Measurements from ENCODE around the gene COBL. TPM values are rescaled to one million over a fixed set of nuclear protein-coding genes. Genes with fewer than 3 reads are reported as not detected.

Gene COBL
- total and polyA plus RNA-seq, 2 of the 8 experiments (the other 6 are each of a cell fraction or from before 2014, with no cell fraction given), result 13.8 to 40.4 TPM

DNA sequence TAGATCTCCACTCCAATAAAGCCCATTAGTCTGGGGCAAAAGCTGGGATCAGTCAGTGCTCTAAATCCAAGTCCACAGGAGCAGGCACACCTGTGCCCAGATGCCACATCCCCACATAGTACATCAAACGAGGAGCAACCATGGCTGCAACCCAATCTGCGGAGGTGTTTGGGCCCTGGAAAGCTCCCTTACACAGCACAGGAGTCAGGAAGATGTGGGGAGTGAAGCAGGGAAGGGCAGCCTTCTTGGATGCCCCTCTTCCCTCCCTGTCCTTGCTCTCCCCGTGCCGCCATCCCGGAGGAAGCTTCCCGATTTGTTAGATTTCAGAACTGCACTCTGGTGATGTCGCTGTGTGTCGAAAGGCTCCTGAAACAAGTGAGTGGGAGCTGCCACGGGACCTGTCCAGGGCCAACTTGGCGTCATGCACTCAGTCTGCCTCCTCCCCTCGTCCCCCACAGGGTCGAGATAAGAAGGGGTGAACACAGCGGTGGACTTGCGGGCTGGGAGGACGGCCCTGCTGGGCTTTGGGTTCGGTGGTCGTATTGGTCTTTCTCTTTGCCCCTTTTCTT, 303.3 kb downstream of the COBL start (continued):
- TF ChIP-seq POU5F1 (IDR thresholded peaks at IDR 0.05; ENCODE audit: low read depth, low read length), result no peak
- TF ChIP-seq CHD1 (IDR thresholded peaks at IDR 0.05; ENCODE audit: low read depth, low read length), result no peak
- TF ChIP-seq SIN3A (conservative IDR thresholded peaks at IDR 0.05 in 1 of 2, IDR thresholded peaks at IDR 0.05 in 1 of 2; ENCODE audit: low read depth in 1 of 2, low read length in 2 of 2), result no peak
- TF ChIP-seq, protein P1, sequence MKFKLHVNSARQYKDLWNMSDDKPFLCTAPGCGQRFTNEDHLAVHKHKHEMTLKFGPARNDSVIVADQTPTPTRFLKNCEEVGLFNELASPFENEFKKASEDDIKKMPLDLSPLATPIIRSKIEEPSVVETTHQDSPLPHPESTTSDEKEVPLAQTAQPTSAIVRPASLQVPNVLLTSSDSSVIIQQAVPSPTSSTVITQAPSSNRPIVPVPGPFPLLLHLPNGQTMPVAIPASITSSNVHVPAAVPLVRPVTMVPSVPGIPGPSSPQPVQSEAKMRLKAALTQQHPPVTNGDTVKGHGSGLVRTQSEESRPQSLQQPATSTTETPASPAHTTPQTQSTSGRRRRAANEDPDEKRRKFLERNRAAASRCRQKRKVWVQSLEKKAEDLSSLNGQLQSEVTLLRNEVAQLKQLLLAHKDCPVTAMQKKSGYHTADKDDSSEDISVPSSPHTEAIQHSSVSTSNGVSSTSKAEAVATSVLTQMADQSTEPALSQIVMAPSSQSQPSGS (IDR thresholded peaks at IDR 0.05; ENCODE audit: low read length), result no peak
